RWPE2 (cell line): Measurements from ENCODE around the gene TMEM63A.
"Not testable (repeated sequence)": the region's sequence is repeated elsewhere in the genome, so short reads cannot be mapped to it uniquely, and the experiment has no call there.

ENCODE experiments used
- ATAC-seq: fragments of 200-7000 bp; cut with Tn5 transposase; 3 replicates; pipeline ENCODE4 v1.9.1; 2021; ENCODE audit warnings: low read depth
- DNase-seq: peaks from one replicate; pipeline ENCODE4 v3.0.0-alpha.2; 2020; ENCODE audit warnings: low spot score
- H3K27ac ChIP-seq: fragments of 450-650 bp; 2 replicates; pipeline ENCODE4 v1.5.1; 2017; ENCODE audit warnings: mild to moderate bottlenecking; ENCODE audit not compliant: poor library complexity, severe bottlenecking
- H3K27me3 ChIP-seq: fragments of 250-450 bp; sonication (Bioruptor Pico); 2 replicates; pipeline ENCODE4 v1.5.1; 2021; ENCODE audit warnings: mild to moderate bottlenecking, moderate library complexity; ENCODE audit not compliant: insufficient read depth, poor library complexity, severe bottlenecking
- H3K36me3 ChIP-seq: fragments of 250-450 bp; sonication (Bioruptor Pico); 2 replicates; pipeline ENCODE4 v1.5.1; 2020; ENCODE audit warnings: low read depth, mild to moderate bottlenecking, moderate library complexity
- H3K4me1 ChIP-seq: fragments of 250-450 bp; sonication (Bioruptor Pico); 2 replicates; pipeline ENCODE4 v1.5.1; 2021; ENCODE audit warnings: mild to moderate bottlenecking, moderate library complexity; ENCODE audit not compliant: insufficient read depth, poor library complexity, severe bottlenecking
- H3K4me3 ChIP-seq: fragments of 250-450 bp; sonication (Bioruptor Pico); 2 replicates; pipeline ENCODE4 v1.5.1; 2021; ENCODE audit warnings: mild to moderate bottlenecking, moderate library complexity; ENCODE audit not compliant: severe bottlenecking
- H3K9me3 ChIP-seq: fragments of 250-450 bp; sonication (Bioruptor Pico); 2 replicates; pipeline ENCODE4 v1.5.1; 2021; ENCODE audit warnings: mild to moderate bottlenecking, moderate library complexity; ENCODE audit not compliant: severe bottlenecking
- TF ChIP-seq, protein P1 (sequence below): fragments of 450-650 bp; IDR thresholded peaks from one replicate; pipeline ENCODE4 v1.5.1; 2017; ENCODE audit warnings: mild to moderate bottlenecking, moderate library complexity; ENCODE audit not compliant: poor library complexity, severe bottlenecking

Gene TMEM63A

GRCh38 chr1:225842788-225843425 lies 39.3 kb downstream of the TMEM63A start:
- Histone ChIP-seq H3K27ac (no peak overlapping the region), H3K36me3 (no peaks in the 10 kb centered on the region), H3K4me3 (no peak overlapping the region), H3K27me3 (no peaks in the 10 kb centered on the region), H3K9me3 (no peaks in the 10 kb centered on the region), H3K4me1 (no peaks in the 10 kb centered on the region)
- ATAC-seq: no peak
- no peak for DNase-seq
- TF ChIP-seq, protein P1, sequence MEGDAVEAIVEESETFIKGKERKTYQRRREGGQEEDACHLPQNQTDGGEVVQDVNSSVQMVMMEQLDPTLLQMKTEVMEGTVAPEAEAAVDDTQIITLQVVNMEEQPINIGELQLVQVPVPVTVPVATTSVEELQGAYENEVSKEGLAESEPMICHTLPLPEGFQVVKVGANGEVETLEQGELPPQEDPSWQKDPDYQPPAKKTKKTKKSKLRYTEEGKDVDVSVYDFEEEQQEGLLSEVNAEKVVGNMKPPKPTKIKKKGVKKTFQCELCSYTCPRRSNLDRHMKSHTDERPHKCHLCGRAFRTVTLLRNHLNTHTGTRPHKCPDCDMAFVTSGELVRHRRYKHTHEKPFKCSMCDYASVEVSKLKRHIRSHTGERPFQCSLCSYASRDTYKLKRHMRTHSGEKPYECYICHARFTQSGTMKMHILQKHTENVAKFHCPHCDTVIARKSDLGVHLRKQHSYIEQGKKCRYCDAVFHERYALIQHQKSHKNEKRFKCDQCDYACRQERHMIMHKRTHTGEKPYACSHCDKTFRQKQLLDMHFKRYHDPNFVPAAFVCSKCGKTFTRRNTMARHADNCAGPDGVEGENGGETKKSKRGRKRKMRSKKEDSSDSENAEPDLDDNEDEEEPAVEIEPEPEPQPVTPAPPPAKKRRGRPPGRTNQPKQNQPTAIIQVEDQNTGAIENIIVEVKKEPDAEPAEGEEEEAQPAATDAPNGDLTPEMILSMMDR: no peak

- DNase-seq (no peak), ATAC-seq (no peak)
- H3K36me3 ChIP-seq: no peaks in the 10 kb centered on the region
- TF ChIP-seq, protein P1: no peak
- no peaks in the 10 kb centered on the region for H3K27me3 ChIP-seq
- H3K4me3 ChIP-seq: no peak overlapping the region
- no peak overlapping the region for H3K27ac ChIP-seq
- no peaks in the 10 kb centered on the region for H3K9me3 ChIP-seq
- H3K4me1 ChIP-seq: no peaks in the 10 kb centered on the region
Observed at GRCh38 chr1:225842074-225842473, 40.1 kb downstream of the TMEM63A start.

DNA sequence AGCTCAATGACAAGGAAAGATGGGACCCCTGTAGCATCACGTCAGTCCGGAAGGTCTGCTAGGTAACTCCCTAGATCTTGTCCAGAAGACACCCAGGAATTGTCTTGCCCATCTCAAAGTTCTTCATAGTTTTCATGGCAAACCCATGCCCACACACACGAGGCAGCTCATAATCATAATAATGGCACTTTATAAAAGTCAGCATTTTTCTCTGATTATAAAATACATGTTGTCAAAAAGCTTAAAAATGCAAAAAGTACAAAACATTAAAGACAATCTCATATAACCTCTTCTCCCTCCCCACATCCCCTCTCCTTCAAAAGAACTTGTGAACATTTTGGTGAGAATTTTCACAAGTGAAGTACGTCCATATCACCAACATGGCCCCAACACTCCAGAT lies 41.5 kb downstream of the TMEM63A start:
- no peak for ATAC-seq
- H3K4me3 ChIP-seq: no peak overlapping the region
- no peaks in the 10 kb centered on the region for H3K9me3 ChIP-seq
- no peaks in the 10 kb centered on the region for H3K4me1 ChIP-seq
- no peak overlapping the region for H3K27ac ChIP-seq
- H3K27me3 ChIP-seq: no peaks in the 10 kb centered on the region
- DNase-seq: no peak
- TF ChIP-seq, protein P1: no peak
- H3K36me3 ChIP-seq: no peaks in the 10 kb centered on the region

DNA sequence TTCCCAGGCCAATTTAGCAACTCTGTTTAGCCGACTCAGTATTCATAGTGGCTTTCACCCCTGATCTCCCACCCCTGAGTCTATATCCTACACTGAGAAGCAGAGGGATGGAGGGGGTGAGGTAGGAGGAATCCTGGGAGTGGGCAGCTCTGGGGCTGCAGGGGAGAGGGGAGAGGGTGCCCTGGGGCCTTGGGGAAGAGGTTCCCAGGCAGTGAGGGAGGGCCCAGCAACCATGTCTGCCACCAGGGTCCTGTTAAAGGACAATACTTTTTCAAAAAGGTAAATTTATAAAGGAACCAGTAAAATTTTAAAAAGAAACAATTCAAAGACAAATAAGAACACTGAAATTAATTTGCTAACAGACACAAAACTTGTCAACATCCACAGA lies 42.0 kb downstream of the TMEM63A start:
- ATAC-seq (no peak), DNase-seq (no peak)
- Histone ChIP-seq H3K9me3 (no peaks in the 10 kb centered on the region), H3K27ac (no peak overlapping the region), H3K4me3 (no peak overlapping the region), H3K36me3 (no peaks in the 10 kb centered on the region), H3K4me1 (no peaks in the 10 kb centered on the region), H3K27me3 (no peaks in the 10 kb centered on the region)
- TF ChIP-seq, protein P1: no peak

DNA sequence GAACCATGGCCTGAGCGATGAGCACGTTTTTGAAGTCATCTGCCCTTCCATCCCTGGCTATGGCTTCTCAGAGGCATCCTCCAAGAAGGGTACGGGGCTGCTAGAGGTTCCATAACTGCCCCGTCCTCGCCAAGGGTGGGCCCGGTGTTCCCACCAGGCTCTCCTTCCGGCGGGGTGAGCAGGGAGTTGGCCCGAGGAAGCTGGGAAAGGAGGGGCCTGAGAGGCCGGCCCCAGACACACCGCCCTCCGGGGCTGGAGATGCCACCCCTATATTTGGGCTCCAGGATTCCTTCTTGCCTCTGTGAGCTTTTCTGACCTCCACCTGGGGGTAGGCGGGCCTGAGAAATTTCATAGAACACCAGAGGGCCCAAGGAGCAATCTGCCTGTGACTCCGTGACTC lies 43.4 kb downstream of the TMEM63A start:
- H3K36me3 ChIP-seq: no peaks in the 10 kb centered on the region
- no peak overlapping the region for H3K4me3 ChIP-seq
- no peak for ATAC-seq
- H3K4me1 ChIP-seq: no peaks in the 10 kb centered on the region
- no peaks in the 10 kb centered on the region for H3K27me3 ChIP-seq
- no peaks in the 10 kb centered on the region for H3K9me3 ChIP-seq
- no peak overlapping the region for H3K27ac ChIP-seq
- TF ChIP-seq, protein P1: no peak
- no peak for DNase-seq

- H3K9me3 ChIP-seq, H3K4me3 ChIP-seq, H3K36me3 ChIP-seq, H3K27me3 ChIP-seq, H3K27ac ChIP-seq, H3K4me1 ChIP-seq, ATAC-seq, DNase-seq: not testable (repeated sequence)
Observed at GRCh38 chr1:225836296-225836695, 45.9 kb downstream of the TMEM63A start.
